GM21515 (cell line): ENCODE data around the gene SUMF1.

Experiments used
- ATAC-seq: cut with Tn5 transposase; IDR thresholded peaks from one replicate; pipeline ENCODE4 v1.9.1; 2021; ENCODE audit not compliant: unreplicated experiment

SUMF1 gene

GRCh38 chr3:4418156-4418555, 48.9 kb downstream of the SUMF1 start:
- ATAC-seq = no peak

GRCh38 chr3:4417449-4417848, 49.6 kb downstream of the SUMF1 start:
- ATAC-seq = no peak

- ATAC-seq = no peak
Observed at GRCh38 chr3:4416961-4417360, 50.1 kb downstream of the SUMF1 start.

GRCh38 chr3:4416427-4416945, 50.6 kb downstream of the SUMF1 start:
- no peak for ATAC-seq

- no peak for ATAC-seq
Observed at GRCh38 chr3:4413467-4413866, 53.6 kb downstream of the SUMF1 start.

GRCh38 chr3:4411833-4412232, 55.2 kb downstream of the SUMF1 start:
- no peak for ATAC-seq

GRCh38 chr3:4411236-4411635, 55.8 kb downstream of the SUMF1 start:
- ATAC-seq = no peak

GRCh38 chr3:4410606-4411005, 56.5 kb downstream of the SUMF1 start:
- ATAC-seq = no peak

GRCh38 chr3:4409971-4410573, 57.0 kb downstream of the SUMF1 start:
- ATAC-seq = no peak

GRCh38 chr3:4409415-4409814, 57.7 kb downstream of the SUMF1 start:
- ATAC-seq = peak; percentile 44

- ATAC-seq = no peak
Observed at GRCh38 chr3:4408958-4409357, 58.1 kb downstream of the SUMF1 start.

- ATAC-seq = no peak
Observed at GRCh38 chr3:4407941-4408340, 59.1 kb downstream of the SUMF1 start.

- ATAC-seq = peak; percentile 53
Observed at GRCh38 chr3:4406746-4407568, 60.1 kb downstream of the SUMF1 start.

GRCh38 chr3:4404881-4405280, 62.2 kb downstream of the SUMF1 start:
- ATAC-seq = no peak

GRCh38 chr3:4401441-4401840, 65.6 kb downstream of the SUMF1 start:
- no peak for ATAC-seq

GRCh38 chr3:4399476-4399875, 67.6 kb downstream of the SUMF1 start:
- ATAC-seq = no peak

- ATAC-seq = no peak
Observed at GRCh38 chr3:4398941-4399245, 68.2 kb downstream of the SUMF1 start.

GRCh38 chr3:4398120-4398940, 68.7 kb downstream of the SUMF1 start:
- ATAC-seq = no peak

GRCh38 chr3:4397466-4397865, 69.6 kb downstream of the SUMF1 start:
- no peak for ATAC-seq

- no peak for ATAC-seq
Observed at GRCh38 chr3:4396542-4396941, 70.5 kb downstream of the SUMF1 start.

- no peak for ATAC-seq
Observed at GRCh38 chr3:4396006-4396405, 71.1 kb downstream of the SUMF1 start.

GRCh38 chr3:4395448-4395847, 71.6 kb downstream of the SUMF1 start:
- ATAC-seq = no peak
